OCI-LY7 (cell line): ENCODE data around the gene CFAP210. TPM values are rescaled to one million over a fixed set of nuclear protein-coding genes. Genes with fewer than 3 reads are reported as not detected.

Source experiments
- BruUV-seq: library from RNA; stranded (reverse); fragments of 400-500 nt; replicated peaks from 2 replicates; lab custom pipeline; 2021; lab: Mats Ljungman, UMichigan
- CTCF ChIA-PET: fragments of 300-600 bp; sonication (Branson Sonifier 250); formaldehyde crosslinking; loops from one replicate; lab custom pipeline; 2022; ENCODE audit warnings: antibody characterized with exemption; ENCODE audit not compliant: unreplicated experiment; lab: Charles Lee
- POLR2A ChIA-PET: fragments of 300-600 bp; sonication (Branson Sonifier 250); formaldehyde crosslinking; loops from one replicate; lab custom pipeline; 2022; ENCODE audit warnings: antibody characterized with exemption; lab: Charles Lee
- DNase-seq: peaks from one replicate; pipeline ENCODE4 v3.0.0-alpha.2; 2015; ENCODE audit warnings: low spot score
- H2AFZ ChIP-seq: fragments of 200-600 bp; sonication (generic), shearing (Covaris generic); 2 replicates; pipeline ENCODE4 v1.6.1; 2014; ENCODE audit warnings: mild to moderate bottlenecking, antibody characterized with exemption, low read length, moderate library complexity
- H3K27ac ChIP-seq: fragments of 200-600 bp; sonication (generic); 2 replicates; pipeline ENCODE4 v1.5.1; 2014; ENCODE audit warnings: mixed run types, low read depth, mild to moderate bottlenecking, moderate library complexity, low read length, inconsistent platforms; ENCODE audit not compliant: poor library complexity, severe bottlenecking
- H3K36me3 ChIP-seq: fragments of 200-600 bp; sonication (generic); 2 replicates; pipeline ENCODE4 v1.6.1; 2014; ENCODE audit warnings: mild to moderate bottlenecking, antibody characterized with exemption, low read length, moderate library complexity, mixed read lengths; ENCODE audit not compliant: insufficient read depth
- H3K4me1 ChIP-seq: fragments of 200-600 bp; sonication (generic); 2 replicates; pipeline ENCODE4 v1.5.1; 2014; ENCODE audit warnings: mild to moderate bottlenecking, low read length; ENCODE audit not compliant: insufficient read depth, poor library complexity, severe bottlenecking
- H3K4me2 ChIP-seq: fragments of 200-600 bp; sonication (generic); 2 replicates; pipeline ENCODE4 v1.6.1; 2014; ENCODE audit warnings: mild to moderate bottlenecking, low read length
- H3K4me3 ChIP-seq: fragments of 200-600 bp; sonication (generic); 2 replicates; pipeline ENCODE4 v1.5.1; 2014; ENCODE audit warnings: mild to moderate bottlenecking, low read depth, low read length; ENCODE audit not compliant: poor library complexity, severe bottlenecking
- H3K79me2 ChIP-seq: fragments of 200-600 bp; sonication (generic); 2 replicates; pipeline ENCODE4 v1.6.1; 2016; ENCODE audit warnings: low read depth, mild to moderate bottlenecking, low read length, moderate library complexity, mixed read lengths; ENCODE audit not compliant: insufficient read depth
- H3K9me2 ChIP-seq: fragments of 200-600 bp; sonication (generic); 2 replicates; pipeline ENCODE4 v1.6.1; 2016; ENCODE audit warnings: mild to moderate bottlenecking, low read length, mixed read lengths; ENCODE audit not compliant: insufficient read depth
- H3K9me3 ChIP-seq: fragments of 200-600 bp; sonication (generic); 2 replicates; pipeline ENCODE4 v1.6.1; 2014; ENCODE audit warnings: mild to moderate bottlenecking, mixed run types, low read length, mixed read lengths
- H4K20me1 ChIP-seq: fragments of 200-600 bp; sonication (generic); 2 replicates; pipeline ENCODE4 v1.6.1; 2014; ENCODE audit warnings: mild to moderate bottlenecking, antibody characterized with exemption, low read length, moderate library complexity, mixed read lengths; ENCODE audit not compliant: insufficient read depth
- CTCF ChIP-seq: fragments of 200-600 bp; sonication (generic); conservative IDR thresholded peaks from 2 replicates; pipeline ENCODE4 v1.5.1; 2014; ENCODE audit warnings: mild to moderate bottlenecking, antibody characterized with exemption, low read length, moderate library complexity, mixed read lengths
- EZH2phosphoT487 ChIP-seq: fragments of 200-600 bp; sonication (generic); IDR thresholded peaks from 2 replicates; pipeline ENCODE4 v1.6.1; 2018; ENCODE audit warnings: low read depth, borderline replicate concordance, mild to moderate bottlenecking, mixed run types, antibody characterized with exemption, low read length, moderate library complexity, mixed read lengths
- intact Hi-C: fragments of 100-400 bp; cut with micrococcal nuclease; formaldehyde crosslinking; loops from one replicate; pipeline ENCODE4 v1.10.0; 2022; ENCODE audit not compliant: unreplicated experiment
- total RNA-seq, 2 experiments: library from RNA; depleted of rRNA in 1 of 2; stranded (reverse); fragments of >200 nt in 1 of 2; shearing (Covaris generic) in 1 of 2; gene quantifications; 2 replicates each; pipeline ENCODE4 v1.2.3, GENCODE V29; 2014 to 2022

The CFAP210 gene
- total RNA-seq, 2 experiments from 2014 or later, result not detected

- Histone ChIP-seq H3K9me3 (no peaks in the 10 kb centered on the region), H3K4me3 (no peak overlapping the region), H3K36me3 (no peaks in the 10 kb centered on the region), H4K20me1 (no peaks in the 10 kb centered on the region), H3K4me2 (peak overlapping the region; percentile 13), H3K79me2 (no peaks in the 10 kb centered on the region), H3K9me2 (no peaks in the 10 kb centered on the region), H3K27ac (no peak overlapping the region), H2AFZ (peak overlapping the region; percentile 75; the same call in 1 of the 2 replicates), H3K4me1 (peaks cover 11% of the 10 kb centered on the region)
- intact Hi-C loops, result no loop called here
- TF ChIP-seq EZH2phosphoT487 (no peak), CTCF (no peak)
- no peak for DNase-seq
- ChIA-PET POLR2A (no interaction called here), CTCF (no interaction called here)
- no TSS peak for BruUV-seq
Measured at GRCh38 chr2:169658877-169659276, 35.3 kb downstream of the CFAP210 start.

GRCh38 chr2:169656164-169656563 is 38.0 kb downstream of the CFAP210 start:
- Histone ChIP-seq H3K4me1 (peaks cover 11% of the 10 kb centered on the region), H3K9me3 (no peaks in the 10 kb centered on the region), H3K79me2 (no peaks in the 10 kb centered on the region), H2AFZ (no peak overlapping the region), H3K4me3 (no peak overlapping the region), H3K9me2 (no peaks in the 10 kb centered on the region), H3K36me3 (no peaks in the 10 kb centered on the region), H3K4me2 (no peak overlapping the region), H3K27ac (no peak overlapping the region), H4K20me1 (no peaks in the 10 kb centered on the region)
- ChIA-PET POLR2A (interaction anchor here (0.7 to 1.0 kb wide), 2 partner anchors 12 to 19 kb away, joined by 3 to 6 read pairs; no protein-coding TSS in a partner anchor), CTCF (no interaction called here)
- BruUV-seq, result no TSS peak
- intact Hi-C loops, result no loop called here
- DNase-seq, result no peak
- TF ChIP-seq CTCF (no peak), EZH2phosphoT487 (no peak)

- no peak for DNase-seq
- Histone ChIP-seq H2AFZ (no peak overlapping the region), H3K9me3 (no peaks in the 10 kb centered on the region), H3K4me1 (no peaks in the 10 kb centered on the region), H3K27ac (no peak overlapping the region), H3K4me2 (no peak overlapping the region), H3K79me2 (no peaks in the 10 kb centered on the region), H4K20me1 (no peaks in the 10 kb centered on the region), H3K4me3 (no peak overlapping the region), H3K36me3 (no peaks in the 10 kb centered on the region), H3K9me2 (no peaks in the 10 kb centered on the region)
- ChIA-PET POLR2A (interaction anchor here (0.5 to 1.4 kb wide), 3 partner anchors 10 to 68 kb away, joined by 3 read pairs; no protein-coding TSS in a partner anchor), CTCF (no interaction called here)
- intact Hi-C loops, result no loop called here
- BruUV-seq, result no TSS peak
- TF ChIP-seq EZH2phosphoT487, result no peak
- TF ChIP-seq CTCF, result no peak
Measured at GRCh38 chr2:169653636-169654035, 40.6 kb downstream of the CFAP210 start.
